ENCODE results near the gene EFCAB9.

EFCAB9 gene

DNA sequence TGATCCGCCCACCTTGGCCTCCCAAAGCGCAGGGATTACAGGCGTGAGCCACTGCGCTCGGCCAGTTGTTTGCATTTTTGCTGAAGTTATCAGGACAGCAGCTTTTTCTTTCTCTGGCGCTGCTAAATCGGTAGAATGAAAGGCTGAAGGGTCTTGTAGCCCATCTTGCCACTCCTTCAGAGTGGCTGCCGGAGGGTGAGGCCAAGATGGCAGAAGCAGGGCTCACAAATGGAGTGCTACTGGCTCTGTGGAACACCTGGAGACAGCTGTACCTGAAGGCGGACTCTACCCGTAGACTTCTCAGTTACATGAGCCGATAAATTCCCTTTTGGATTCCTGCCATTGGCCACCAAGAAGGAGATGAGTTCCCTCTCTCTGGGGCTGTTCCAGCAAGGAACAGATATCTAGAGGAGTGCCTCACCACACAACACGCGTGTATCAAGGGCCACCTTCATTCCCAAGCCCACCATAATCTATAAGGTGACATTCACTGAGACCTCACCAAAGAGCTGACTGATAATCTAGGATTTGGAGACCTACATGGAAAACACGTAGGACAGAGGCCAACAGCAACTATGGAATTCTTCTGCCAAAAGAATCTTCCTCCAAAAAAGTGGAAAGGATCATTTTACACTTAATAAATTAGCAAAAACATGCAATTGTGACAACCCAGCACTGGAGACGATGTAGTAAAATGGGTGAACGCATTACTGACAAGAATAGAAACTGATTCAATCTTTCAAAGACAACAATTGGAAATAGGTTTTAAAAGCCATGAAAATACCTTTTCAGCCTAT lies 27.7 kb upstream of the EFCAB9 start:
- DNase-seq (ENCODE audit: low spot score), result no peak

DNA sequence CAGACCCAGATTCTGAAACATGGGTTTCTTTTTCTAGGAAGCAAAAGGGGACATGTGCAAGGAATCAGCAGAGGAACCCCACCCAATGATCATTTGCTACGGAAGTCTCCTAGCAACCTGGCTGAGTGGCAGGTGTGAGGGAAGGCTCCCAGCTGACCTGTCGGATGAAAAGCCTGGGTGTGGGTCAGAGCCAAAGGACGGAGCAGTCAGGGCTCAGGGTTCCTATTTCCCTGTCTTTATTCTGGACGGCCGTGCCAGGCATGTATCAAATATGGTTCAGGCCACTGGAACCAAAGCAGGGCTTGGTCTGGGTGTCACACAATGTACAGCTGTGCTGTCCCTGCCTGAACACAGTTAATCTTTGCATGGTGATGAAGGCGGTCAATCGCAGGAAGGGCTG lies 26.1 kb upstream of the EFCAB9 start:
- no peak for DNase-seq (ENCODE audit: low spot score)

DNA sequence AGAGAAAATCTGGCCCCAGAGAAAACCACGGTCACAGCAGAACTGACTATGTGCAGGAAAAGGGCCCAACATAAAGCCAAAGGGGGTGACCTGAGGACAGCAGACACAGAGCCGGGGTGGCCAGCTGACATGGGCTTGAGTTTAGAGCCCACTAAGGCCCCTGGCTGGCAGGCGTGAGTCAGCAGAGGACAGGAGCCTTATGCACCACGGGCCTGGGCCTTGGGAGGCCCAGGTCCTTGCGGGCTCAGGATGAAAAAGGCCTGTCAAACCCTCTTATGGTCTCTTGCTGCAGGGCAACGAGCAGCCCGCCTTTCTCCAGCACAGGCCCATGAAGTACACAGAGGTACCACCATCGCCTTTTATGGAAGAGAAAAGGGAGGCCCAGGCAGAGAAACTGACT lies 25.7 kb upstream of the EFCAB9 start:
- no peak for DNase-seq (ENCODE audit: low spot score)

DNA sequence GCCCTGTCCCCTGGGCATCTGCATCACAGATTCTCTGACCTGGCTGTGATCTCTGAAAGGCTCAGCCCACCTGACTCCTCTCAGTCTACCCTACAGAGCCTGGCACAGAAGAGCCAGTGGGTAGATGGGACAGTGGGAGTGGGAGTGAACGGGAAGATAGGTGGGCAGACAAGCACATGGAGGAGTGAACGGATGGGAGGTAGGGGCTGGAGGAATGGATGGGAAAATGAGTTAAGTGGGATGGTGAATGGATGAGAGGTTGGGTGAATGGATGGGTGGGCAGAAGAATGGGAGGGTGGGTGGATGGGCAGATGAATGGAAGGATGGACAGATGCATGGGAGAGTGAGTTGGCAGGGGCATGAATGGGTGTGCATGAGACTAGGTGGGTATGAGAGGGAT lies 24.8 kb upstream of the EFCAB9 start:
- no peak for DNase-seq (ENCODE audit: low spot score)

DNA sequence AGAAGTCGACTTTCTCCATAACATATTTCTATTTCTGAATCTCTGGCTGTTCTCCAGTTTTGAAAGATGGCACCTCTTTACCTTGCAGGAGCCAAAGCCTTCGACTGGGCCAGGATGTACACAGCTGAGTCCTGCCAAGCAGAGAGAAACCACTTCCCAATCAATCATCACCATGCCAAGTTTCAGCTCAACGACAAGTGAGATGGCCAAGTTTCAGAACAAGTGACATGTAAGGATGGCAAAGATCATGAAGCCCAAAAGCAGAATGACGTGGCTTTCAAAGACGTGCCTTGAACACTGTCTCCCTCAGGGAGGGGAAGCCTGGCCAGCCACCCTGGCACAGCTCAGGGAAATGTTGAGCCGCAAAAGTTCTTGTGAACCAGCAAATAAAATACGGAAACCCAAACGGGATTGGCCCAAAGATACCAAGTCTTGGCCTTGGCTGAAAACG lies 23.7 kb upstream of the EFCAB9 start:
- DNase-seq (ENCODE audit: low spot score), result no peak

DNA sequence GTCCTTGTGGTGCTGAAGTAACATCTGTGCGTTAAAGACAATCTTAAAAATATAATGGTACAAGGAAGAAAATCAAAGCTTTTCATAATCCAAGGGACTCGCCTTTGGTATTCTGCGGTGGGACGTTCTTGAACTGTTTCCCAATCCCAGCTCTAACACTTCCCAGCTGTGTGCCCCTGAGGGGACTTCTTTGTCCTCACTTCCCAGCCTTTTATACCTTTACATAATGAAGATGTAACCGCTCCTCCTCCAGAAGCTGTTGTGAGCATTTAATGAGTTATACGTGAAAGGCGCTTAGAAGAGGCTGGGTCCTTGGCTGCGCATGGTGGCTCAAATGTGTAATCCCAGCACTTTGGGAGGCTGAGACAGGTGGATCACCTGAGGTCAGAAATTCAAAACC lies 22.9 kb upstream of the EFCAB9 start:
- no peak for DNase-seq (ENCODE audit: low spot score)

DNA sequence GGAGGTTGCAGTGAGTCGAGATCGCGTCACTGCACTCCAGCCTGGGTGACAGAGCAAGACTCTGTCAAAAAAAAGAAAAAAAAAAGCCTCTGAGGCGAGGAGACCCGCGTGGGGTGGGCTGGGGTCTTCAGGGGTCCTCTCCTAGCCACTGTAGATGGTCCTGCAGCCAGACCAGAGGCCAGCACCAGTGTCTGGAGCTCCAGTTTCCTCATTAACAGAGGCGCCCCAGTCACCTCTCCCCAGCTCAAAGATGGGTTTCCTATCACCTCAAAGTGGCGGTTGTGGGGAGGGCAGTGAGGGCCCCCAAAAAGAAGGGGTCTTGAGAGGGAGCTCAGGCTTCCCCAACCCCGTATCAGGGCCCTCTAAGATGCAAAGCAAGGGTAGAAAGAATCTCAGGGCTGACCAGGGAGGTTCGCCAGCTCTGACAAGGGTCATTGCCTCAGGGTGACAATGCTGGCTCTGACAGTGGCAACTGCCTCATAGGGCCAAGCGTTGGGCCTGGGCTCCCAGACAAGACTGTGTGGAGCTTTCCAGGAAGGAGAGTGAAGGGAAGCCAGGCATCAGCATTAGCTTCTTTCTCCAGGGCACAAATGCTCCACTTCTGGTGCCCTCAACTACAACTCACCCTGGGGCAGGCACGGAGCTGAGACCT lies 20.9 kb upstream of the EFCAB9 start:
- no peak for DNase-seq (ENCODE audit: low spot score)

DNA sequence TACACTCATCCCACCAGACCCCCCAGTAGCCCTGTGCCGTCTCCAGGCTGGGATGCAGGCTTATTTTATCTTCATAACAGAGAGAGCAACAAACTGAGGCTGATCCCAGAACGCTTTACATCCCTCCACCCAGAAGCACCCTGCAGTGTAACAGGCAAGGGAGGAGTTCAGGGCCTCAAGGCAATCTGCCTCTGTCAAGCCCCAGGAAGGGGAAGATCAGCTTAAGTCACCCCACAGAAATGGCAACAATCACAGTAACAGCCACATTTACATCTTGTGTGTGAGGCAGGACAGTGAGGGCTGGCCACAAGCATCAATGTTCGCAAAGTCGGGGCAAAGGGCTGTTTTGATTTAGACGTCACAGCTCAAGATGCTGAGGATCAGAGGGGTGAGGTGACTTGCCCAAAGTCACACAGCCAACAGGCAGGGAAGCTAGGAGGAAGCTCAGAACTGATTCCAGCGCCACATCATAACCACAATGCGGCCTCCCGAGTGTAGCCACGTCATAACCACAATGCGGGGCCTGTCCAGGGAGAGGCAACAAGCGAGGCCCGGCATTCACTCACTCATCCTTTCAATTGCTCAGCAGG lies 20.3 kb upstream of the EFCAB9 start:
- no peak for DNase-seq (ENCODE audit: low spot score)

DNA sequence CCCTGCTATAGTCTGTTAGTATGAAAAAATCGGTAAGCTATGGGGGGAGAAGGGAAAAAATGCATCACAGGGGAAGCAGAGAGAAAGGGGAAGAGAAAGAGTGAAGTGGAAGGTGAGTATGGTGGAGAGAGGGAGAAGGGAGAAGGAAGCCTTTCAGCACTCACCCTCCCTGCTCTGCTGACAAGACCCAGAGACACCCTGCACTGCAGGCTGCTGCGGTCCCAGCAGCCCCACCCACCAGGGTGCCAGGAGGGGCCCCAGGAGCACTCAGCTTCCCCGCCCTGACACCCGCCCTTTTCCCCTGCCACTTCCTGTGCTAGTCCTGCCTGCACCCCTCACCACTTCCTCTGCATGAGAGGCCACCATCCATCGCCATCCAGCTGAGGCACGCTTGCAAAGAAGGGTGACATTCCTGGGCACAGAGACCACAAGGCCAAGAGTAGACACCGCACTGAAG lies 18.7 kb upstream of the EFCAB9 start:
- DNase-seq (ENCODE audit: low spot score), result peak; percentile 87

DNA sequence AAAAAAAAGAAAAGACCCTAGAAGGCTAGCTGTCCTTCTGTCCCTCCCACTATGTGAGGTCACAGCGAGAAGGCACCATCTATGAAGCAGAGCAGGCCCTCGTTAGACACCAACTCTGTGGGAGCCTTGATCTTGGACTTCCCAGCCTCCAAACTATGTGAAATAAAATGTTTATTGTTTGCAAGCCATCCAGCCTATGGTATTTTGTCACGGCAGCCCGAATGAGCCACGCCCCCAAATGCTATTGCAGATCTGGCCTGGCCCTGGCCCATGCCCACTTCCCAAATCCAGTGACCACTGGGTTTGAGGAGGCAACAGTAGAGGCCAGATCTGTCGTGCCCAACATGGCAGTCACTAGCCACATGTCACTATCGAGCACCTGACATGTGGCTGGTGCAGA lies 16.8 kb upstream of the EFCAB9 start:
- no peak for DNase-seq (ENCODE audit: low spot score)

DNA sequence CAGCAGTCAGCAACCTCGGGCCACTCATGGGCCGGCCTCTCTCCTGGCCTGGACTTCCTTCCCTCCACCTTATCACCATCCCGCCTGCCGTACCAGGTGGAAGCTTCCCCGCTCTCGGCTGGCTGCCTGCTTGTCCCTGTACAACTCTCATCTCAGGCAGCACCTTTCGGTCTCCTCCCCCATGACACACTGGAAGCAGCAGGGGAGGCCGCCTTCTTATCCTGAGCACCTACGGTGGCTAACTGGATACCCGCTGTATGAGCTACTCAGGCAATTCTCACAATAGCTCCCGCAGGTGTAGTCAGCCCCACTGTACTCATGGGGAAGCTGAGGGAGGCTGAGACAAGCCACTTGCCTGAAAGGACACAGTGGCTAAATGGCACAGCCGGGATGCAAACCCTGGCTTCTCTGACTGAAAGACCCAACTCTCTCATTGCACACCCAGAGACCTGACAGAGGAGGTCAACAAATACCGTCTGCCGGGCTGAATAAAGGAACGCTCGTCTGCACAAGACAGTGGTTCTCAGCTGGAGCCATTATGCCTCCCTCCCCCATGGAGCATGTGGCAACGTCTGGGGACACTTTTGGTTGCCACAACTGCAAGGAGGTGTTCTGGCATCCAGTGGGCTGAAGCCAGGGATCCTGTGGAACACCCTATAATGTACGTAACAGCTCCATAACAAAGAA lies 15.5 kb upstream of the EFCAB9 start:
- DNase-seq (ENCODE audit: low spot score), result no peak

DNA sequence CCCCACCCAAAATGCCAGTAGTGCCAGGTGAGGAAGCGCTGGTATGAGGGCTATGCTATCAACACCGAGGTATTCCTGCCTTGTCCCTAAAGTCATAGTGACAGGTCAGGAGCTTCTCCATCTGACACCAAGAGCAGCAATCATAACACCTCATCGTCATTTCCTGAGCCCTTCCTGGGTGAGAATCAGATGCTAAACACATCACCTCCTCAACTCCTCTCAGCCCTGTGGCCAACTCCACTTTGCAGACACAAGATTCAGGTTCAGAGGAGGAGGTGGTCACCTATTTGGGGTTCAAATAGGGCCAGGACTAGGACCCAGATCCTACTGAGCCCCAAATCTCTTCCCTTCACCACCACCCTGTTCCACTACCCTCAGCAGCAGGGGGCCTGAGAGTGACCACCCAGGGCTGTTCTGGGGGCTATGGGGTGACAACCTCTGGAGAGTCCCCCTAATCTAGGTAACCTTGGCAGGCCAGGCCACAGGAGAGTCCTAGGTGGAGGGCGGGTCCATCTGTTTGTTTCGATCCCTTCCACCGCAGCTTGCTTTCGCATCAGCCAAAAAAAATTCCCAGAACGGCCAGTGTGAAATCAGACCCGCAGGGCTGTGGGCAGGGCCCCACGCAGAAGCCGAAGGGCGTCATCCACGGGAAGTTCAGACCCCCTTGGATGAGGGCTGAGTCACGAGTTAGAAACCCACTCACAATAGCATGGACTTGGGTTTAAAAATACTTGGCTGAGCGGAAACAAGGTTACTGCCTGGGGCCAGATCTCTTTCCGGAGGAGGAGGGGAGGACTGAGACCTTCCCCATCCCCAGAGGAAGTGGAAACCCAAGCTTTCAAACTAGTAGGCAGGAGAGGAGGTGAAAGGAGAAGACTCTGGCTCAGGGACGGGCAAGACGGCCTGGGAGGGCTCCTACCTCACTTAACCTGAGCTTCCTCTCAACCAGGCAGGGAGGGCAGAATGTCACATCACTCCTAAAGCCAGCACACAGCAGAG lies 14.7 kb upstream of the EFCAB9 start:
- peak; percentile 61 for DNase-seq (ENCODE audit: low spot score)

DNA sequence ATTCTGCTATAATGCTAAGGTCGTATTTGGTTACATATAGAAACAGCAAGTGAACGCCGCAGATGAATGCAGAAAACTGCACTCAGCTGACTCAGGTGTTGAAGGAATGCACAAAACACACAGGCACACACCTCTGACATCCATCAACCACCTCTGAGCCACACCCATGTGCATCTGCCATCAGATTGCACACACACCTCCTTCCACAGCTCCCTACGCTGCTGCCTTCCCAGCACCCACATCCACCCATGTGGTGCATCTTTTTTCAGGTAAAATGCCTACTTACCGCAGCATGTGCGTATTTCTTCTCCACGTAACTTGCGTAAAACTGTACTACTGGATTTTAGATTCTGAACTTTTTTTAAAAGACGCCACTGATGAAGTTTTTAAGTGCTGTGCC lies 13.0 kb upstream of the EFCAB9 start:
- no peak for DNase-seq (ENCODE audit: low spot score)

DNA sequence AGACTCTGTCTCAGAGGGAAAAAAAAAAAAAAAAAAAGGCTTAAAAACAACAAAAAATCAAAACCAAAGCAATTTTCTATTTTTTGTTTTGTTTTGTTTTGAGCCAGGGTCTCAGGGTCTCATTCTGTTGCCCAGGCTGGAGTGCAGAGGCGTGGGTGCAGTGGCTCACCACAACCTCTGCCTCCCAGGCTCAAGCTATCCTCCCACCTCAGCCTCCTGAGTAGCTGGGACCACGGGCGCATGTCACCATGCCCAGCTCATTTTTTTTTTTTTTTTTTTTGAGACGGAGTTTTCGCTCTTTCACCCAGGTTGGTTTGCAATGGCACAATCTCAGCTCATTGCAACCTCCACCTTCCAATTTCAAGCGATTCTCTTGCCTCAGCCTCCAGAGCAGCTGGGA lies 11.7 kb upstream of the EFCAB9 start:
- DNase-seq (ENCODE audit: low spot score), result no peak

DNA sequence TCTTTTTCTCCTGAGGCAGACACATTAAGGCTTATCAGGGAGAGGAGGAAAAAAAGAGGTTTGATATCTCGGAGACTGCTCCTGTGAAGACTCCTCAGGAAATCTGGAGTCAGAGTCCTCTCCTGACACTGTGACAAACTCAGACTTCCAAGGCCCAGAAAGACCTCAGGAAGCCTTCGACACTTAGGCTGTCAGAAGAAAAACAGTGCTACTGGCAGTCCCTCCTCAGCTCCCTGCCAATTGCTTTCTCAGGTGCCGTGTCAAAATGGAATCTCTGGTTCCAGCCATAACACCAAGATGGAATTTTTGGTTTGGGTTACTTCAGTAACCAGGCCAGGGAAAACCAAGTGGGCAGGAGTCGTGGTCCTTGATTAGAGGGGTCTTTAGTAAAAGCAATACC lies 10.1 kb upstream of the EFCAB9 start:
- DNase-seq (ENCODE audit: low spot score), result no peak

DNA sequence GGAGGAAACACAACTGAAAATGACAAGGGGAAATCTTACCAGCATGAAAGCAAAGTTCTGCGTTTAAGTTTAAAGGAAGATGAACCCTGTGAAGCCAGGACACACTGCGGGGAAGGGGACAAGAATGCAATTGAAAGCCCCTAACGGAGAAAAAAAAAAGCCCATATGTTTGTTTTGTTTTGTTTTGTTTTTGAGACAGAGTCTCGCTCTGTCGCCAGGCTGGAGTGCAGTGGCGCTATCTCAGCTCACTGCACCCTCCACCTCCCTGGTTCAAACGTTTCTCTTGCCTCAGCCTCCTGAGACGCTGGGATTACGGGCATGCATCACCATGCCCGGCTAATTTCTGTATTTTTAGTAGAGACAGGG lies 8.9 kb upstream of the EFCAB9 start:
- DNase-seq (ENCODE audit: low spot score), result no peak

DNA sequence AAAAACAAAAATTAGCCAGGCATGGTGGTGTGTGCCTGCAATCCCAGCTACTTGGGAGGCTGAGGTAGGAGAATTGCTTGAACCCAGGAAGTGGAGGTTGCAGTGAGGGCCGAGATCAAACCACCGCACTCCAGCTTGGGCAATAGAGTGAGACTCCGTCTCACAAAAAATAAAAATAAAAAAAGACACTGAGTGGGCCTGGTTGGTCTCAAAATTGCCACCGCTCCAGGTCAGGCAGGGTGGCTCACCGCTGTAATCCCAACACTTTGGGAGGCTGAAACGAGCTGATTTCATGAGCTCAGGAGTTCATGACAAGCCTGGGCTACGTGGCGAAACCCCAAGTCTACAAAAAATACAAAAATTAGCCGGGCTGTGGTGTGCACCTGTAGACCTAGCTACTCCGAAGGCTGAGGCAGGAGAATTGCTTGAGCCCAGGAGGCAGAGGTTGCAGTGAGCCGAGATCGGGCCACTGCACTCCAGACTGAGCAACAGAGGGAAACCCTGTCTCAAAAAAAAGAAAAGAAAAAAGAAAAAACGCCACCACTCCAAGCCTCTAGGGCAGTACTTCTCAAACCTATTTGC lies 7.8 kb upstream of the EFCAB9 start:
- DNase-seq (ENCODE audit: low spot score), result no peak

DNA sequence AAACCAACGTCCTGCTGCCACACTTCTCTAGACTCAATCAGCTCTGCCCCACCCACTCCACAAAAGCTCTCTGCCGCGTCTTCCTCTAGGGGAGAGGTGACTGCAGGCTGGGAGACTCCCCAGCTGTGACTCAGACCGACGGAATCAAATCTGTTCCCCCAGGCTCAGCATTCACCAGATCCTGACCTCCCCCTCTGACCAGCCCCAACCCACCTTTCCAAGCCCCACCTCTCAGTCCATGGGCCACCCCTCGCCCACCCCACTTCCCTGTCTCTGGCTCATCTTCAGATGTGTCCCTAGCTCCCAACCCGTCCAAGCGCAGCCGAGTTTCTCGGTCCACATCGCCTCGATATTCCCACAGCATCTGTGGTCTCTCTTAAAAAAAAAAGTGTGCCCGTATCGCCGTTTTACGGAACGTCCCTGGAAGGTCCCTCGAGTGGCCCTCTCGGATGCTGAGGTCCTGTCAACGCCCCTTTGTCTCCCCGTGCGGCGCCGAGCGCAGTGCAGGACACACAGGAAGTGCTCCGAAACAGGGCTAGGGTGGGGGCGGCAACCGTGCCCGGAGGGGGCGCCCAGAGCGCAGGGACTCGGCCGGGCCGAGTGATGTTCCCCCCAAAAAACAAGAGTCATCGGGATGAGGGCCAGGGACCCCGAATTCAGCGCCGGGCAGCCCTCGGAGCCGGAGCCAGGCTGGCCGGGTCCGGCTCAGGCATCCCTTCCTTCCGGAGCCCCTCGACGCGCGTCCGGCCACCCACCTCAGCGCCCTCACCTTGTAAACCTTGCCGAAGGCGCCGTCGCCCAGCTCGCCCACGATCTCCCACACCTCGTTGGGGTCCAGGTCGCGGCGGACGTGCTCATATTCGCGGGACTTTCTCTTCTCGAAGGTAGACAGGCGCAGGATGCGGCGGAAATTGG lies 6.6 kb upstream of the EFCAB9 start:
- DNase-seq (ENCODE audit: low spot score), result peak; percentile 54

DNA sequence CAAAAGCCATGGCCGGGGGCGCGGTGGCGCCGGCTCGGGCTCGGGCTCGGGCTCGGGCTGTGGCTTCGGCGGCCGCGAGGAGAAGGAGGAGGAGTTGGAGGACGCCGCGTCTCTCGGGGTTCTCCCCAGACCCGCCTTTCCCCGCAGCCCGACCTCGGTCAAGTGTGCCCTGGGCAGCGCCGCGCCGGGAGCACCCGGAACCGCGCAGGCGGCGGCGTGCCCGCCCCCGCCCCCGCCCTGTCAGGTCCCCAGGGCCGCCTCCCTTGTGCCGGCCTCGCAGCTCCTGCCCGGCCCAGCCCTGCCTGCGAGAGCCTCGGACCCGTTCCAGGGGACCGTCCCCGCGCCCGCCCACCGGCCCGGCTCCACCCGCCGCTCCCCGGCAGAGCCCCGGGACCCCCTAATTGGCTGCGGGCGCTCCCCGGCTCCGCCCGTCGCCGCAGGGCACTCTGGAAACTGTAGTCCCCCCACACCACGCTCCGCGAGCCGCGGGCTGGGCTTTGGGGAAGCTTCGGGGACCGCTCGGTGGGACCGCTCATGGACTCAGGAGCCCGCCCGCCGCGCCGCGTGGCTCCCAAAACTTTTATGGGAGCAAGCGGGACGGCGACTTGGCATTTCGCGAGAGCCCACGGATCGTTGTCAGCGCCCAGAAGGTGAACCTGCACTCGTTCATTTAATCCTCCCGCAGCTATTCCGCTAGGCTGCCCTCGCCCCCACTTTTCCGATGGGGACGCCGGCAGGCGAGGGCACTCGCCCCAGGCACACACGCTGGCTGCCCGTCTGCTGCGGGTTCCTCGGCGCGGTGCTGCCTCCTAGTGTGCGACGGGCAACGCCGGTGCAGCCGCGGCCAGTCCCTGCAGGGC lies 5.7 kb upstream of the EFCAB9 start, which contains the start of gene STK10:
STK10 (minus strand) TSS at position 192 of the 860 bp plus-strand sequence; CDS start at position 10, 182 bp downstream.
- peak; percentile 96 for DNase-seq (ENCODE audit: low spot score)

All from germinal center (tissue), 1 donor.